ENCODE measurements around the gene TOB1.

- no peak for TF ChIP-seq CTCF (IDR thresholded peaks at IDR 0.05)
- no peak for TF ChIP-seq POLR2A (IDR thresholded peaks at IDR 0.05)
Measured at GRCh38 chr17:50830994-50831393, 35.2 kb downstream of the TOB1 start.
